Measurements from ENCODE around the gene MFAP3L.
"Not testable (repeated sequence)": the region's sequence is repeated elsewhere in the genome, so short reads cannot be mapped to it uniquely, and the experiment has no call there.

The MFAP3L gene

DNA sequence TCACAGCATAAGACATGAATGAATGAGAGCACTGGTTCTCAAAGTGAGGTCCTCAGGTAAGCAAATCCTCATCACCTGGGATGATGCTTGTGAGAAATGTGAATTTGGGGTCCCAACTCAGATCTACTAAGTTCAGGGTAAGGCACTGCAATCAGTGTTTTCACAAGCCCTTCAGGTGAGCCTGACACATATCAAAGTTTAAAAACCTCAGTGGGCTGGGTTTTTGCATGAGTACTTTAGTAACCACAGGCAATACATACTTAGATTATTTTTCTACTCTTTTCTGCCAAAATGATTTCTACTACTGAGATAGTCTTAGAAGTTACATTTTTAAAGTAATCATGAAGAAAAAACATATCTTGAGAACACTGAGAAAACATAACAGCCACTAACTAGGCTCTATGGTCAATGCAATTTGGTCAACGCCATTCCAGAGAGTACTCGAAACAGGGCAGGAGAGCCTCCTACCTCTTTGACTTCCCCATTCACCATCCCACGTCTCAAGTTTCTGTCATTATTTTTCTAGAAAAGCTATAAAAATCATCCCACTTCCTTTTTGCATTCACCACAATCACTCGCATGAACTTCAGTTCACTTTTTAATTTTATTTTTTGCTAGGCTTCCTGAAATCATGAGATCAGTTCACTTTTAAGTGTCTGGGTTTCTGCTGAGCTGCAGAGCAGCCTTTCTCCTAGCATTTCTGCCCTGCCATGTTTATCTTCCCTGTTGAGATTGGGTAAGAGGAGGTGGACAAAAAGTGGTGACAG is 73.8 kb downstream of the MFAP3L start:
- Histone ChIP-seq H3K4me3 (no peak overlapping the region), H3K4me1 (peaks cover 0 to 17% (median 4%) of the 10 kb centered on the region in 4 donors), H3K27ac (no peak overlapping the region), H3K9me3 (no peaks in the 10 kb centered on the region), H3K27me3 (no peaks in the 10 kb centered on the region), H3K36me3 (no peaks in the 10 kb centered on the region)
- TF ChIP-seq, protein P1, sequence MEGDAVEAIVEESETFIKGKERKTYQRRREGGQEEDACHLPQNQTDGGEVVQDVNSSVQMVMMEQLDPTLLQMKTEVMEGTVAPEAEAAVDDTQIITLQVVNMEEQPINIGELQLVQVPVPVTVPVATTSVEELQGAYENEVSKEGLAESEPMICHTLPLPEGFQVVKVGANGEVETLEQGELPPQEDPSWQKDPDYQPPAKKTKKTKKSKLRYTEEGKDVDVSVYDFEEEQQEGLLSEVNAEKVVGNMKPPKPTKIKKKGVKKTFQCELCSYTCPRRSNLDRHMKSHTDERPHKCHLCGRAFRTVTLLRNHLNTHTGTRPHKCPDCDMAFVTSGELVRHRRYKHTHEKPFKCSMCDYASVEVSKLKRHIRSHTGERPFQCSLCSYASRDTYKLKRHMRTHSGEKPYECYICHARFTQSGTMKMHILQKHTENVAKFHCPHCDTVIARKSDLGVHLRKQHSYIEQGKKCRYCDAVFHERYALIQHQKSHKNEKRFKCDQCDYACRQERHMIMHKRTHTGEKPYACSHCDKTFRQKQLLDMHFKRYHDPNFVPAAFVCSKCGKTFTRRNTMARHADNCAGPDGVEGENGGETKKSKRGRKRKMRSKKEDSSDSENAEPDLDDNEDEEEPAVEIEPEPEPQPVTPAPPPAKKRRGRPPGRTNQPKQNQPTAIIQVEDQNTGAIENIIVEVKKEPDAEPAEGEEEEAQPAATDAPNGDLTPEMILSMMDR (IDR thresholded peaks at IDR 0.05), result no peak
- DNase-seq, result no peak
- intact Hi-C loops (cut with DNase I; ENCODE audit: low total_unique reads), result no loop called here

DNA sequence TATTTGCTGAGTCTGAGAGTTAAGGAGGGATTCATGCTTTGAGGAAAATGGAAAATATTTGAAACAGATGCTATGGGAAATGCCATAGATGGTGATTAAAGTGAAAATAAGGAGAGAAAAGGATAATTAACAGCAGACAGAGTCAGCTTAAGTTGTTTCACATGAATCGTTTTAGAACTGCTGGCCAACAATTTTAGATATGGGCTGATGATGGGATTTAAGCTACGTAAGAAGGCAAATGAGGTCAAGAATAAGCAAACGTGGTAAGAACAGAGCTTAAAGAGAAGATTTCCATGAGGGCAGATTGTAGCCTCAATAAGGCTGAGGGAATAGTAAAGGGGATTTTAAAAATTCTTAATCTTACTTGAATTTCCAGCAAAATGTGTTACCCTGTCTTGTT is 77.9 kb downstream of the MFAP3L start:
- Histone ChIP-seq H3K4me3 (no peak overlapping the region), H3K9me3 (no peaks in the 10 kb centered on the region), H3K4me1 (peaks cover 0 to 4% (median 0%) of the 10 kb centered on the region in 4 donors), H3K27ac (no peak overlapping the region), H3K36me3 (no peaks in the 10 kb centered on the region), H3K27me3 (no peaks in the 10 kb centered on the region)
- intact Hi-C loops (cut with DNase I; ENCODE audit: low total_unique reads), result no loop called here
- TF ChIP-seq, protein P1 (IDR thresholded peaks at IDR 0.05), result no peak
- no peak for DNase-seq

DNA sequence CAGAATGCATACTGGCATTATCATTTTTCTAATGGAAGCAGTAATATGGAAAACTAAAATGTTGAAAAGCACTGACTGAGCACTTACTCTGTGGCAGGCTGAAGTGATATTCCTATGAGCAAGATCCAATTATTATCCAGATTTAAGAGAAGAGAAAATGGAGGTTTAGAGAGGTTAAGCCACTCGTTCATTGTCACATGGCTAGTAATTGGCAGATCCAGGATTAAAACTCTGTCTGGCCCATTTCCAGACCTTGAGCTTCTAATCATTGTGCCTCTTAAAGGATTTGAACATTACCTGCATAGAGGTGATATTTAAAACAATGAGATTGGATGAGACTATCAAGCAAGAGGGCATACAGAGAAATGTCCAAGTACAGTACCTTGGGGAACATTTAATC is 80.6 kb downstream of the MFAP3L start:
- intact Hi-C loops (cut with DNase I; ENCODE audit: low total_unique reads), result no loop called here
- TF ChIP-seq, protein P1 (IDR thresholded peaks at IDR 0.05), result no peak

DNA sequence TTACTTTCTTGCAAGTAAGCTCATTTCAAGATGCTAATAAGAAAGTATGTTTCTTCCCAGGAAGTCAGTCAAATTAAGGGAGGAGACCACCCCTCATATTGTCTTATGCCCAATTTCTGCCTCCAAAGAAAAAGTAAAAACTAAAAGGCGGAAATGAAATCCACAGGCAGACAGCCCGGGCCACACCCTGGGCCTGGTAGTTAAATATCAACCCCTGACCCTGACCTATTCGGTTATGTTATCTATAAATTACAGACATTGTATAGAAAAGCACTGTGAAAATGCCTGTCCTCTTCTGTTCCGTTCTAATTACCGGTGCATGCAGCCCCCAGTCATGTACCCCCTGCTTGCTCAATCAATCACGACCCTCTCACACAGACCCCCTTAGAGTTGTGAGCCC is 82.6 kb downstream of the MFAP3L start:
- H3K36me3 ChIP-seq; intact Hi-C loops (cut with DNase I; ENCODE audit: low total_unique reads); H3K27ac ChIP-seq; H3K4me3 ChIP-seq; H3K9me3 ChIP-seq; H3K4me1 ChIP-seq; DNase-seq; H3K27me3 ChIP-seq: not testable (repeated sequence)

More for the DNA sequence above, 80.6 kb downstream of the MFAP3L start:
- DNase-seq, result no peak
- no peaks in the 10 kb centered on the region for H3K27me3 ChIP-seq
- H3K27ac ChIP-seq, result no peak overlapping the region
- no peak overlapping the region for H3K4me3 ChIP-seq
- peaks cover 0 to 4% (median 0%) of the 10 kb centered on the region in 4 donors for H3K4me1 ChIP-seq
- H3K9me3 ChIP-seq, result no peaks in the 10 kb centered on the region
- no peaks in the 10 kb centered on the region for H3K36me3 ChIP-seq

DNA sequence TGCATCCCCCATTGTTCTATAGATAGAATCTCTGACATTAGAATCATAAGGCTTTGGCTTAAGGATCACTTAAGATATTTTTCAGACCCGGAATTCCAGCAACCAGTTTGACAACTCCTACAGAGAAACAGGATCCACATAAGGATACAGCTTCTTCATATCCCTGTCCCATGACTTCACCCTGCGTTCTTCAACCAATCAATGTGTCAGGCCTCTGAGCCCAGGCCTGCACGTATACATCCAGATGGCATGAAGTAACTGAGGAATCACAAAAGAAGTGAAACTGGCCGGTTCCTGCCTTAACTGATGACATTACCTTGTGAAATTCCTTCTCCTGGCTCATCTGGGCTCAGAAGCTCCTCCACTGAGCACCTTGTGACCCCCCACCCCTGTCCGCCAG is 85.1 kb downstream of the MFAP3L start:
- TF ChIP-seq, protein P1 (IDR thresholded peaks at IDR 0.05), result no peak
- H3K4me1 ChIP-seq, result peaks cover 0 to 4% (median 0%) of the 10 kb centered on the region in 4 donors
- H3K27ac ChIP-seq, result no peak overlapping the region
- H3K27me3 ChIP-seq, result no peaks in the 10 kb centered on the region
- DNase-seq, result no peak
- intact Hi-C loops (cut with DNase I; ENCODE audit: low total_unique reads), result no loop called here
- H3K4me3 ChIP-seq, result no peak overlapping the region
- H3K36me3 ChIP-seq, result no peaks in the 10 kb centered on the region
- H3K9me3 ChIP-seq, result no peaks in the 10 kb centered on the region

DNA sequence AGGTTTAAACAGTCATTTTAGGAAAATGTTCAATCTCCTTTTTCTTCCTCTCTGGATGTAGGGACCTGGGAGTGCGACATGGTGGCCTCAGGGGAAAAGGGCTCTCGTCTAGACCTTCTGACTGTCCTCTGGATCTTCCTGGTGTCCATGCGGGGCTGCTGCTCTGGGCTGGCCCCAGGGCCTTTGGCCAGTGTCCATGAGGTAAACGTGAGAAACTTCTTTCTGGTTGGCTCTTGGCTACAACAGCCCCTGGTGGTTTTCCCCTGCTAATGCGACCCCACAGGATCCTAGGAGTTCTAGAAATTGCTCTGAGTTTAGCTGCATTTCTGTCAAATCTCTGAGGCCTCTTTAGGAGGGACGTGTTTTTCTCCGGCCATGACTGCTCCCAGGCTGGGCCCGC is 85.7 kb downstream of the MFAP3L start:
- H3K4me3 ChIP-seq, result no peak overlapping the region
- no peaks in the 10 kb centered on the region for H3K27me3 ChIP-seq
- intact Hi-C loops (cut with DNase I; ENCODE audit: low total_unique reads), result no loop called here
- no peaks in the 10 kb centered on the region for H3K36me3 ChIP-seq
- no peaks in the 10 kb centered on the region for H3K9me3 ChIP-seq
- DNase-seq, result no peak
- H3K27ac ChIP-seq, result no peak overlapping the region
- H3K4me1 ChIP-seq, result peaks cover 0 to 4% (median 0%) of the 10 kb centered on the region in 4 donors
- TF ChIP-seq, protein P1 (IDR thresholded peaks at IDR 0.05), result no peak
